ENCODE measurements around the gene ZBTB2.

- TF ChIP-seq ZNF610 (tag by site-specific recombination; IDR thresholded peaks at IDR 0.05; ENCODE audit: borderline replicate concordance) (no peak), REST (tag by site-specific recombination; IDR thresholded peaks at IDR 0.05) (no peak), CTCF (tag by site-specific recombination; IDR thresholded peaks at IDR 0.05) (no peak)
Measured at GRCh38 chr6:151321438-151321837, 69.9 kb downstream of the ZBTB2 start.

All from HEK293 (cell line).